GM12878 (cell line): Measurements from ENCODE around the gene SATB1. TPM values are rescaled to one million over a fixed set of nuclear protein-coding genes. Genes with fewer than 3 reads are reported as not detected.

Source experiments
- ATAC-seq: fragments of 200-7000 bp; cut with Tn5 transposase; 3 replicates; pipeline ENCODE4 v1.9.1; 2020; ENCODE audit warnings: mild to moderate bottlenecking, moderate library complexity
- BruUV-seq: library from RNA; stranded (reverse); fragments of 400-500 nt; replicated peaks from 2 replicates; lab custom pipeline; 2021; lab: Mats Ljungman, UMichigan
- CTCF ChIA-PET: fragments of 300-600 bp; sonication (Branson Sonifier 250); formaldehyde crosslinking; extraction: SDS; loops from one replicate; lab custom pipeline; 2021; ENCODE audit warnings: inconsistent platforms; lab: Yijun Ruan, JAX
- POLR2A ChIA-PET: fragments of 350-600 bp; formaldehyde crosslinking; extraction: SDS; loops from one replicate; lab custom pipeline; 2021; ENCODE audit warnings: inconsistent platforms; lab: Charles Lee
- RAD21 ChIA-PET: fragments of 300-600 bp; sonication (Branson Sonifier 250); formaldehyde crosslinking; loops from one replicate; lab custom pipeline; 2023; ENCODE audit warnings: antibody characterized with exemption; ENCODE audit not compliant: unreplicated experiment; lab: Charles Lee
- SMC1A ChIA-PET: fragments of 300-600 bp; sonication (Branson Sonifier 250); formaldehyde crosslinking; loops from one replicate; lab custom pipeline; 2023; ENCODE audit not compliant: unreplicated experiment, uncharacterized antibody; lab: Charles Lee
- DNase-seq: peaks from one replicate; pipeline ENCODE4 v3.0.0-alpha.2; 2011; ENCODE audit warnings: low read depth, low spot score
- FAIRE-seq: peaks from 3 replicates; lab custom pipeline; 2011; peaks lifted over from hg19 to GRCh38; lab: Jason Lieb, UNC
- H2AFZ ChIP-seq: 2 replicates; pipeline ENCODE4 v1.6.0; 2011; ENCODE audit warnings: low read depth, low read length, control low read depth; ENCODE audit not compliant: control insufficient read depth
- H3K27ac ChIP-seq: 2 replicates; pipeline ENCODE4 v1.5.1; 2011; ENCODE audit warnings: control low read depth; ENCODE audit not compliant: control insufficient read depth, insufficient read depth
- H3K27me3 ChIP-seq, 2 experiments: replicated peaks in 1 of 2; 2 replicates each; pipeline versions ENCODE4 v1.6.0 to v1.6.1; 2011; ENCODE audit warnings: low read length in 1 of 2; ENCODE audit not compliant: control insufficient read depth in 2 of 2, insufficient read depth in 2 of 2
- H3K36me3 ChIP-seq, 2 experiments: 2 replicates each; pipeline ENCODE4 v1.5.1; 2011; ENCODE audit warnings: low read length in 1 of 2; ENCODE audit not compliant: control insufficient read depth in 2 of 2, insufficient read depth in 2 of 2
- H3K4me1 ChIP-seq: 2 replicates; pipeline ENCODE4 v1.6.1; 2011; ENCODE audit warnings: mild to moderate bottlenecking, low read length, moderate library complexity, mixed read lengths; ENCODE audit not compliant: control insufficient read depth, insufficient read depth
- H3K4me2 ChIP-seq: 2 replicates; pipeline ENCODE4 v1.6.0; 2011; ENCODE audit warnings: control low read depth; ENCODE audit not compliant: control insufficient read depth, insufficient read depth
- H3K4me3 ChIP-seq: fragments of 200-600 bp; sonication (generic); 2 replicates; pipeline ENCODE4 v1.5.1; 2016
- H3K79me2 ChIP-seq: 2 replicates; pipeline ENCODE4 v1.6.0; 2011; ENCODE audit warnings: low read length; ENCODE audit not compliant: control insufficient read depth, insufficient read depth
- H3K9ac ChIP-seq: 2 replicates; pipeline ENCODE4 v1.8.0; 2011; ENCODE audit warnings: low read length, control low read depth, mixed read lengths; ENCODE audit not compliant: control insufficient read depth, insufficient read depth
- H3K9me3 ChIP-seq: replicated peaks from 3 replicates; pipeline ENCODE4 v1.5.1; 2011; ENCODE audit warnings: mild to moderate bottlenecking, low read length; ENCODE audit not compliant: control insufficient read depth, insufficient read depth
- H4K20me1 ChIP-seq: 2 replicates; pipeline ENCODE4 v1.6.0; 2011; ENCODE audit not compliant: control insufficient read depth, insufficient read depth
- IRF5 ChIP-seq: fragments of 450-650 bp; IDR thresholded peaks from 2 replicates; pipeline ENCODE4 v1.6.1; 2017; ENCODE audit warnings: borderline replicate concordance
- MEF2A ChIP-seq: IDR thresholded peaks from 2 replicates; pipeline ENCODE4 v1.6.1; 2011; ENCODE audit warnings: low read depth, mild to moderate bottlenecking, low read length, moderate library complexity; ENCODE audit not compliant: insufficient read depth
- POLR2AphosphoS2 ChIP-seq: IDR thresholded peaks from 2 replicates; pipeline ENCODE4 v1.6.1; 2011; ENCODE audit warnings: low read depth, mild to moderate bottlenecking, low read length, improper control_type of control experiment, moderate library complexity
- SKIL ChIP-seq: fragments of 450-650 bp; IDR thresholded peaks from 2 replicates; pipeline ENCODE4 v1.6.1; 2017; ENCODE audit warnings: mild to moderate bottlenecking, low read depth, inconsistent platforms; ENCODE audit not compliant: poor library complexity, severe bottlenecking
- WGBS: methylation state at CpG from one replicate; pipeline ENCODE4 v1.1.6; 2016; ENCODE audit warnings: low lambda C conversion rate; ENCODE audit not compliant: insufficient replicate concordance, insufficient coverage; ENCODE audit errors: missing lambda C conversion rate; 5-methylcytosine and 5-hydroxymethylcytosine counted together
- in situ Hi-C: fragments of 300-500 bp; cut with MboI; formaldehyde crosslinking; loops from 9 replicates; pipeline ENCODE4 v1.14.3; 2018; ENCODE audit warnings: mixed read lengths
- intact Hi-C: fragments of 100-400 bp; cut with micrococcal nuclease; formaldehyde crosslinking; loops from one replicate; pipeline ENCODE4 v1.14.2; 2022; ENCODE audit not compliant: unreplicated experiment
- polyA plus RNA-seq, 11 experiments: library from polyadenylated mRNA; depleted of rRNA in 4 of 11; unstranded in 6 of 11; stranded (reverse) in 5 of 11; fragments of >200 nt; fragmentation: Nextera tagmentation in 4 of 11; fragmentation: Illumina TruSeq in 1 of 11; extraction: Ambion mirVana in 4 of 11; extraction: Trizol in 1 of 11; gene quantifications; 1 replicate in 1 of 11; 2 replicates in 10 of 11; pipeline versions ENCODE4 v1.2.1 to v1.2.3, GENCODE V29; 2011 to 2016; ENCODE audit warnings: inconsistent platforms in 2 of 11, missing spikeins in 2 of 11, low read depth in 1 of 11
- total RNA-seq, 4 experiments: library from RNA; depleted of rRNA in 3 of 4; stranded (reverse); fragments of >200 nt in 3 of 4; fragmentation: Illumina TruSeq in 1 of 4; extraction: Trizol in 1 of 4; gene quantifications; 2 replicates each; pipeline versions ENCODE4 v1.2.1 to v1.2.3, GENCODE V29; 2013 to 2021

SATB1 gene
- total and polyA plus RNA-seq, 10 of the 15 experiments (the other 5 are each of a cell fraction or from before 2014, with no cell fraction given): 0.01 to 0.72 (median 0.07) TPM; not detected in 4

GRCh38 chr3:18307529-18307928 lies 117.6 kb downstream of the SATB1 start:
- H3K4me1 ChIP-seq: no peaks in the 10 kb centered on the region
- SMC1A ChIA-PET: interaction anchor here (0.9 kb wide), 1 partner anchor 220 kb away, joined by 5 read pairs; no protein-coding TSS in a partner anchor
- TF ChIP-seq POLR2AphosphoS2 (no peak), IRF5 (no peak), SKIL (no peak), MEF2A (no peak)
- no peaks in the 10 kb centered on the region for H3K27me3 ChIP-seq
- no peaks in the 10 kb centered on the region for H3K9me3 ChIP-seq
- CTCF ChIA-PET: no interaction called here
- no peak for FAIRE-seq
- no TSS peak for BruUV-seq
- ATAC-seq: no peak
- POLR2A ChIA-PET: no interaction called here
- no peaks in the 10 kb centered on the region for H3K36me3 ChIP-seq
- no peaks in the 10 kb centered on the region for H3K79me2 ChIP-seq
- no peak overlapping the region for H3K27ac ChIP-seq
- no peak overlapping the region for H2AFZ ChIP-seq
- DNase-seq: no peak
- RAD21 ChIA-PET: no interaction called here
- intact Hi-C loops: no loop called here
- H4K20me1 ChIP-seq: no peaks in the 10 kb centered on the region
- no peak overlapping the region for H3K9ac ChIP-seq
- H3K4me2 ChIP-seq: no peak overlapping the region
- H3K4me3 ChIP-seq: no peak overlapping the region
- 29% methylated on average over 1 of the region's 1 CpG for WGBS
- in situ Hi-C loops: no loop called here
